RWPE1 (cell line): ENCODE data around the gene PIAS1.

ENCODE experiments used
- CTCF ChIA-PET: fragments of 350-600 bp; sonication (Branson Sonifier 250); formaldehyde crosslinking; extraction: SDS; loops from one replicate; lab custom pipeline; 2021; lab: Yijun Ruan, JAX
- POLR2A ChIA-PET: fragments of 400-600 bp; formaldehyde crosslinking; extraction: SDS; loops from one replicate; lab custom pipeline; 2020; ENCODE audit warnings: antibody characterized with exemption; ENCODE audit not compliant: low non-redundant PET; lab: Yijun Ruan, JAX
- DNase-seq: peaks from one replicate; pipeline ENCODE4 v3.0.0; 2012; ENCODE audit warnings: low spot score
- H3K27ac ChIP-seq: fragments of 450-650 bp; 2 replicates; pipeline ENCODE4 v1.5.1; 2017
- TF ChIP-seq, protein P1 (sequence below): fragments of 450-650 bp; conservative IDR thresholded peaks from 2 replicates; pipeline ENCODE4 v1.5.1; 2017; ENCODE audit warnings: low read depth, mild to moderate bottlenecking

Gene PIAS1

DNA sequence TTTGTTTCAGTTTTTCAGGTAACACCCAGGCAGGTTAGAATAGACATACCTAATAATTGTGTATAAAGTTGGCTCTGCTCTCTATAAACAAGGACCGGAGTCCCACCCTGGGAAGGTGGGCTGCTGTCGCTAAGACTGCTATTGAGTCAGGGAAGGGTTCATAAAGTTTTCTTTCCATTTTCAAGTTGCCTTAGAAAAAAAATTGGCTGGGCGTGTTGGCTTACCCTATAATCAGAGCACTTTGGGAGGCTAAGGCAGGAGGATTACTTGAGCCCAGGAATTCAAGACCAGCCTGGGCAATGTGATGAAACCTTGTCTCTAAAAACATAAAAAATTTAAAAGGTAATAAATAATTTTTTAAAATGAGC lies 11.3 kb upstream of the PIAS1 start:
- no peak for DNase-seq
- TF ChIP-seq, protein P1, sequence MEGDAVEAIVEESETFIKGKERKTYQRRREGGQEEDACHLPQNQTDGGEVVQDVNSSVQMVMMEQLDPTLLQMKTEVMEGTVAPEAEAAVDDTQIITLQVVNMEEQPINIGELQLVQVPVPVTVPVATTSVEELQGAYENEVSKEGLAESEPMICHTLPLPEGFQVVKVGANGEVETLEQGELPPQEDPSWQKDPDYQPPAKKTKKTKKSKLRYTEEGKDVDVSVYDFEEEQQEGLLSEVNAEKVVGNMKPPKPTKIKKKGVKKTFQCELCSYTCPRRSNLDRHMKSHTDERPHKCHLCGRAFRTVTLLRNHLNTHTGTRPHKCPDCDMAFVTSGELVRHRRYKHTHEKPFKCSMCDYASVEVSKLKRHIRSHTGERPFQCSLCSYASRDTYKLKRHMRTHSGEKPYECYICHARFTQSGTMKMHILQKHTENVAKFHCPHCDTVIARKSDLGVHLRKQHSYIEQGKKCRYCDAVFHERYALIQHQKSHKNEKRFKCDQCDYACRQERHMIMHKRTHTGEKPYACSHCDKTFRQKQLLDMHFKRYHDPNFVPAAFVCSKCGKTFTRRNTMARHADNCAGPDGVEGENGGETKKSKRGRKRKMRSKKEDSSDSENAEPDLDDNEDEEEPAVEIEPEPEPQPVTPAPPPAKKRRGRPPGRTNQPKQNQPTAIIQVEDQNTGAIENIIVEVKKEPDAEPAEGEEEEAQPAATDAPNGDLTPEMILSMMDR = no peak
- ChIA-PET POLR2A (no interaction called here), CTCF (interaction anchor here (0.6 kb wide), 1 partner anchor 108 kb away, joined by 3 read pairs; no protein-coding TSS in a partner anchor)
- no peak overlapping the region for H3K27ac ChIP-seq

DNA sequence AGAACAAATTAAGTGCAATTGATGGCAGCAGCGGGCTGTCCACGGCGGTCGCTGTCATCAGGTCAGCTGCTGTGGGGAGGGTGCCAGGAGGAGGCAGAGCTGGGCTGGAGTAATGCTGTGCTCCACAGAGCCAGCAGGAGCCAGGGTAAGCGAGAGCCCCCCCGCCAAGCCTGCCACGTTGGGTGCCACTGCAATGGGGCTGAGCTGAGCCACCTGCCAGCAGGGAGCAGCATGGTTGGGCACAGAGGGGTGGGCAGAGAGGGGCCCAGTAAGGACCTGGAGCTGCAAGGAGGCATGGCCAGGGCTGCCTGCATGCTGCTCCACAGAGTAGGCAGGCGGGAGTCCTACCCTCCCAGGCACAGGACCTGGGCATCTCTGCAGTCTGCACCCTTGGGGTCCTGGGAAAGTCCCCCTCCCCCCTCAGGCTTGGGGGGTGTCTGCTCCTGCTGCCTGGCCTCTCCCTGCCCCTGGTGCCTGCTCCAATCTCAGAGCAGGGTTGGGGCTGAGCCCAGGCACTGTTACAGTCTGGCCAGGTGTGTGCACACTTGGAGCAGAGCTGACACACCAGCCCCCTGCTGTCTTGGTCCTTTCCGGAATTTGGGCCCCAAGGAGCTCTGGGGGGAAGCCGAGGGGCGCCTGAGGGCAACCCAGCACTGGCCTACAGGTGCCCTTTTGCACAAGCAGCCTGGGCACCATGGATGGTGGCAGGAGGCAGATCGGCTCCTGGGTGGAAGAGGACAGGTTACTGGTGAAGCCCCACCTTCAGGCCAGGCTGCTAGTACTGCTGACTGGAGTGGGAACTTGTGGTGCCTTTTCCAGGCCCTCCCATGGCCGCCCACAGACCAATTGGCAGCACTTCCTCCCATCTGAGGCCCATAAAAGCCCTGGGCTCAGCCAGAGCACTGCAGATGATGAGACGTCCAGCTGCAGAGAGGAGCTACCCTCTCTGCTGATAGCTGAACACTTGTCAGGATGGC lies 8.5 kb upstream of the PIAS1 start:
- CTCF ChIA-PET = interaction anchor here (0.6 to 0.7 kb wide), 2 partner anchors 10 to 219 kb away, joined by 4 read pairs; no protein-coding TSS in a partner anchor

DNA sequence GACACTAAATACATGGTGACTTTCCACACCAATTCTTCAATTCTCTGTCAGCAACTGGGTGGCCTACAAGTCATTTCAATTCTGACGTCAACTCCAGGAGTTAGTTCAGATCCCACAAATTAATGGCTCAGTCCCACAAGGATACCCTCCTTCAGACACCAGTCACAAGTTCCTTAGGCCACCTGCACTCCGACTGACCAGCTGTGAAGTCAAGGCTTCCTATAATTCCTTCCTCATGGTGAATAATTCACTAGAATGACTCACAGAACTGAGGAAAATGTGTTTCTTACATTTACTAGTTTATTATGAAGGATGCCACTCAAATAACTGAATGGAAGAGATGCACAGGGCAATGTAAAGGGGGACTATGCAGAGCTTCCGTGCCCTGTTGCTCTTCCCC lies 6.3 kb upstream of the PIAS1 start:
- TF ChIP-seq, protein P1 = no peak
- H3K27ac ChIP-seq = no peak overlapping the region
- DNase-seq = no peak
- CTCF ChIA-PET = no interaction called here
- POLR2A ChIA-PET = no interaction called here

More for the DNA sequence above, 8.5 kb upstream of the PIAS1 start:
- TF ChIP-seq, protein P1 = no peak
- no peak overlapping the region for H3K27ac ChIP-seq
- no peak for DNase-seq
- POLR2A ChIA-PET = no interaction called here

DNA sequence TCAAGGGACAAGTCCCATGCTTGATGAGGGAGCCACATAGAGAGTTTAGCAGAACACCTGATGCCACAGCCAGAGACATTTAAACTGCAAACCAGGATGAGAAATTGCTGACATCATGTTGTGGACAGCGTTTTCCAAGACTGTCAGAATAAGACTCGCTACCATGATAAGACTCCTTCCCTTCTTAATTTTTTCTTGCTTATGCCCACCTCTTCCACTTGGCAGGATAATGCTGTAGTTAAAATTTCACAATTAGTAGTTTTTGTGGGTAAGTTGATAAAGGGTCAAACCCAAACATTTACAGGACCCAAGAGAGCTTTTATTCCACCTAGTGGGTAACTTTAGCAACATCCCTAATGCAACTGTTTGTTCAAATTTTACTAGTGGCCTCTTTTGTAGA lies 3.0 kb upstream of the PIAS1 start:
- ChIA-PET POLR2A (no interaction called here), CTCF (no interaction called here)
- TF ChIP-seq, protein P1 = no peak
- H3K27ac ChIP-seq = no peak overlapping the region
- no peak for DNase-seq

GRCh38 chr15:68051907-68052306 lies 2.2 kb upstream of the PIAS1 start:
- POLR2A ChIA-PET = no interaction called here

GRCh38 chr15:68052431-68052830 lies 1.7 kb upstream of the PIAS1 start:
- CTCF ChIA-PET = no interaction called here
- H3K27ac ChIP-seq = no peak overlapping the region
- POLR2A ChIA-PET = no interaction called here
- no peak for DNase-seq
- TF ChIP-seq, protein P1 = no peak

More at GRCh38 chr15:68051907-68052306, 2.2 kb upstream of the PIAS1 start:
- CTCF ChIA-PET = no interaction called here
- TF ChIP-seq, protein P1 = no peak
- H3K27ac ChIP-seq = no peak overlapping the region
- no peak for DNase-seq
